ENCODE data around the gene JMY.

DNA sequence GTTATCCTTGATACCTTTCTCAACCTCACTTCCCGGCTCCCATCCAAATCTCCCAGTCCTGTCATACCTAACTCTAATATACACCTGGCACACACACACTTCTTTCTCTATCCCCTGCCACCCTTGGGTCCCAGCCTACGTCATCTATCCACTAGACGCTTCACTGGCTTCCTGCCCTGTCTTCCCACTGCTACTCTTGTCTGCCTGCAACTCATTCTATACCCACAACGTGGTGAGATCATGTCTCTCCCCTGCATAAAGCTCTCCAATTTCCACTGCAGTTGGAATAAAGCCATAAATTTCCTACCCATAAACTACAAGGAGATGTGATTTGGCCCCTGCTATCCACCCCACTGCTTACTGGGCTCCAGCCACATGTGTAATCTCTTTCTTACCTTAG, 93.5 kb downstream of the JMY start:
- TF ChIP-seq, protein P1, sequence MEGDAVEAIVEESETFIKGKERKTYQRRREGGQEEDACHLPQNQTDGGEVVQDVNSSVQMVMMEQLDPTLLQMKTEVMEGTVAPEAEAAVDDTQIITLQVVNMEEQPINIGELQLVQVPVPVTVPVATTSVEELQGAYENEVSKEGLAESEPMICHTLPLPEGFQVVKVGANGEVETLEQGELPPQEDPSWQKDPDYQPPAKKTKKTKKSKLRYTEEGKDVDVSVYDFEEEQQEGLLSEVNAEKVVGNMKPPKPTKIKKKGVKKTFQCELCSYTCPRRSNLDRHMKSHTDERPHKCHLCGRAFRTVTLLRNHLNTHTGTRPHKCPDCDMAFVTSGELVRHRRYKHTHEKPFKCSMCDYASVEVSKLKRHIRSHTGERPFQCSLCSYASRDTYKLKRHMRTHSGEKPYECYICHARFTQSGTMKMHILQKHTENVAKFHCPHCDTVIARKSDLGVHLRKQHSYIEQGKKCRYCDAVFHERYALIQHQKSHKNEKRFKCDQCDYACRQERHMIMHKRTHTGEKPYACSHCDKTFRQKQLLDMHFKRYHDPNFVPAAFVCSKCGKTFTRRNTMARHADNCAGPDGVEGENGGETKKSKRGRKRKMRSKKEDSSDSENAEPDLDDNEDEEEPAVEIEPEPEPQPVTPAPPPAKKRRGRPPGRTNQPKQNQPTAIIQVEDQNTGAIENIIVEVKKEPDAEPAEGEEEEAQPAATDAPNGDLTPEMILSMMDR (IDR thresholded peaks at IDR 0.05): no peak
- TF ChIP-seq POLR2A (IDR thresholded peaks at IDR 0.05): no peak

Data from esophagus squamous epithelium (tissue), 4 donors.